Stimulated activated naive CD8-positive, alpha-beta T cell treated with anti-CD3 and anti-CD28 coated beads, Interleukin-15, Interleukin-2, amounts not matched to agents 100 ng/mL and 50 ng/mL, for 24 hours (primary cell): ENCODE data around the gene AFF3.

Experiments
- H3K27ac Mint-ChIP-seq: one replicate; pipeline ENCODE4 v1.8.0; 2021; ENCODE audit warnings: mild to moderate bottlenecking, mixed read lengths
- H3K27me3 Mint-ChIP-seq: one replicate; pipeline ENCODE4 v1.8.0; 2021; ENCODE audit warnings: mixed read lengths
- H3K36me3 Mint-ChIP-seq: one replicate; pipeline ENCODE4 v1.8.0; 2021; ENCODE audit warnings: low read depth, mixed read lengths
- H3K4me1 Mint-ChIP-seq: one replicate; pipeline ENCODE4 v1.8.0; 2021; ENCODE audit warnings: low read depth, mixed read lengths
- H3K4me3 Mint-ChIP-seq: one replicate; pipeline ENCODE4 v1.8.0; 2021; ENCODE audit warnings: mild to moderate bottlenecking, mixed read lengths
- H3K9me3 Mint-ChIP-seq: one replicate; pipeline ENCODE4 v1.8.0; 2021; ENCODE audit warnings: mixed read lengths

The AFF3 gene

DNA sequence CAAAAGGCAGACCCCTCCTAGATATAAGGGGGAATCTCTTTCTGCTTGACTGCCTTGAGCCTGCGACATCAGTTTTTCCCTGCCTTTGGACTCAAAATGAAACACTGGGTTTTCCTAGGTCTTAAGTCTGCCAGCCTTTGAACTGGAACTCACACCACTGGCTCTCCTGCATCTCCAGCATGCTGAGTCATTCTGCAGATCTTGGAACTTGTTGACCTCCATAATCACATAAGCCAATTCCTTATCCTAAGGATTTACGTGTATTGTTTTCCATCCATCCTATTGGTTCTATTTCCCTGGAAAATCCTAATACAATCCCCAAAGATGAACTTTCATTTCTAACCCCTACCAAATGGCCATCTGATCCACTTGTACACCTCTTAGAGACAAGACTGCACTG lies 88.0 kb downstream of the AFF3 start:
- Mint-ChIP-seq H3K9me3 (no peaks in the 10 kb centered on the region), H3K27ac (no peak overlapping the region), H3K4me1 (peaks cover 16% of the 10 kb centered on the region), H3K27me3 (no peaks in the 10 kb centered on the region), H3K36me3 (peaks cover 8% of the 10 kb centered on the region), H3K4me3 (no peak overlapping the region)

DNA sequence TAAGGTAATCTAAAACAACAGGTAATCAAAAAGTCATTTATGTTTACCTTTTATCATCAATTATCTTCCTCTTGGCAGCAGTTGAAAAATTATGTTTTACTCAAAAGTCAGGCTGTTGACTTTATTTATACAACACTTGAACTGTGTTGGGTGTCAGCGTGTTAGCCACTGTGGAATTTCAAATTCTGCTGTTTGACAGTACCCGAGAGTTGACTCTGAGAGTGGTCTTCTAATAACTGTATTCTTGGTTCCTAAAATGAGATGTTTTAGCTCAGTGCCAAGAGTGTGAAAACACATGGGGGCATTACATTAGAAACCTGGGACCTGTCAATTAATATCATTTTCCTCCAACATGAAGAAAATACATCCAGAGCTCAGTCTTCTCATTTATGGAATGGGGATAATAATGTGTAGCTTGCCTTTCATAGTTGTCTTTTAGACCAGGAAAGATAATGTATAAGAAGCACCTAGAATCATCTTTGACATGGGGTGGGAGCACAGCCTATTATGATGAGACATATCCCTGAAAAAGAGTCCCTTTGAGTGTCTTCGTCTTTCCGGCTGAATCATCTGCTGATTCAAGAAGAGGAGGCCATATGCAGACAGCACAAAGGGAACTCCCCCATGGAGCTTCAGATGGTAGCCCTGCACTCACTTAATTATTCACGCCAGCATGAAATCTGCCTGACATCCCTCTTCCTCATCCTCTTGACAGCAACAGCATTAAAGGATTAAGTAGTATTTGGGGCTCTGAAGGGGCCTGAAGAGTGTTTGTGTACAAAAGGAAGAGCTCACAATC lies 89.1 kb downstream of the AFF3 start:
- no peaks in the 10 kb centered on the region for H3K27me3 Mint-ChIP-seq
- peaks cover 8% of the 10 kb centered on the region for H3K36me3 Mint-ChIP-seq

DNA sequence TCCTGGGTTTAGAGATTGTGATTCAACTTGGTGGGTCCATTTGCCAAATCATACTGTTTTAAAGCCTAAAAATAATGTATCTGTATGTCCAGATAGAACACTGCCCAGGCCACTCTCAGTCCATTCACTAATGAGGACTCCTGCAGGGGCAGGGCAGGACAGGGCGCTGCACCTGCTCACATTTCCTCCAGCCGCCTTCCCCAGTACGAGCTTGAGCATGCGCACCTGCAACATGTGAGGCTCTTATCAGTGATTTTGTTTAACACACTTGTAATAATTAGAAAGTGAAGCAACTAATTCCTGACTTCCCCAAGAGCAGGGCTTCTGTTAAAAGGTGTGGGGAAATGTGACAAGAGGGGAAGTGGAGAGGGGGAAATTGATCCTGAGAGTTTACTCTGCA lies 89.7 kb downstream of the AFF3 start:
- H3K4me3 Mint-ChIP-seq = no peak overlapping the region
- H3K9me3 Mint-ChIP-seq = no peaks in the 10 kb centered on the region
- no peak overlapping the region for H3K27ac Mint-ChIP-seq
- H3K27me3 Mint-ChIP-seq = no peaks in the 10 kb centered on the region
- H3K4me1 Mint-ChIP-seq = peaks cover 12% of the 10 kb centered on the region
- H3K36me3 Mint-ChIP-seq = peaks cover 8% of the 10 kb centered on the region

More for the DNA sequence above, 89.1 kb downstream of the AFF3 start:
- Mint-ChIP-seq H3K4me3 (no peak overlapping the region), H3K4me1 (peaks cover 12% of the 10 kb centered on the region), H3K27ac (peak overlapping the region; percentile 45), H3K9me3 (no peaks in the 10 kb centered on the region)

DNA sequence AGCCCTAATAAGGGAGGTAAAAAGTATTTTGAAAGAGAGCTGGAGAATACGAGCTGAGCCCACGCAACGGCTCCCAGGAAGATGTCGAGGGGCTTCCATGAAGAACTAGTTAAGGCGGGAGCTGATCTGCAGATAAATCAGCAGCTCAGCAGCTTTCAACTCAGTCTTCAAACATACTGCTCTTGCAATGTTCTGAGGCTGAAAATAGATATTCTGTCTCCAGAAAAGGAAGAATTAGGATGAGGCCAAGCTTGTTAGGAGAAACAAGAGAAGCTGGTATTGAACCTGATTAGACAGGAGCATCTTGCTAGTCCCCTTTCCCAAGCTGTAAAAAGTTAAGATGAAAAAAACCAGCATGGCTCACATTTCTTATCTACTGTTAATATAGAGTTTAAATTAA lies 91.1 kb downstream of the AFF3 start:
- Mint-ChIP-seq H3K36me3 (peaks cover 4% of the 10 kb centered on the region), H3K9me3 (no peaks in the 10 kb centered on the region), H3K4me1 (peaks cover 11% of the 10 kb centered on the region), H3K27ac (no peak overlapping the region), H3K27me3 (no peaks in the 10 kb centered on the region), H3K4me3 (no peak overlapping the region)

DNA sequence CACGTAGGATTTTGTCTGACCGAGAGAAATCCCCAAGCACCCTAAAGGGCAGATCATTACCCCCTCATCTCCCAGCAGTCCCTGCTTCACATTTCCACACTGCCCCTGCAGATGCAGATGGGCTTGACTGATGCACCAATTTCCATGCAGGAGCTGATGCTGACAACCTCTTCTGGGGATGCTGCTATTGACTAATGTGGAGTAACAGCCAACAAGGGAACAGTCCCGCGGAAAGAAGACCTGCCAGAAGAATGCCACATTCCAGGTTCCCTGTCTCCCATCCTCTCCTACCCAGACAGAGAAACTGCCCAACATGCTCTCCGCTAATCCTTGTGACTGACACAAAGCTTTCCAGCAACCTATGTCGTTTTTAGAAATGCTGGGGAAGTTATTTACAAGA lies 91.7 kb downstream of the AFF3 start:
- H3K4me1 Mint-ChIP-seq = peaks cover 9% of the 10 kb centered on the region
- no peak overlapping the region for H3K27ac Mint-ChIP-seq
- no peaks in the 10 kb centered on the region for H3K36me3 Mint-ChIP-seq

DNA sequence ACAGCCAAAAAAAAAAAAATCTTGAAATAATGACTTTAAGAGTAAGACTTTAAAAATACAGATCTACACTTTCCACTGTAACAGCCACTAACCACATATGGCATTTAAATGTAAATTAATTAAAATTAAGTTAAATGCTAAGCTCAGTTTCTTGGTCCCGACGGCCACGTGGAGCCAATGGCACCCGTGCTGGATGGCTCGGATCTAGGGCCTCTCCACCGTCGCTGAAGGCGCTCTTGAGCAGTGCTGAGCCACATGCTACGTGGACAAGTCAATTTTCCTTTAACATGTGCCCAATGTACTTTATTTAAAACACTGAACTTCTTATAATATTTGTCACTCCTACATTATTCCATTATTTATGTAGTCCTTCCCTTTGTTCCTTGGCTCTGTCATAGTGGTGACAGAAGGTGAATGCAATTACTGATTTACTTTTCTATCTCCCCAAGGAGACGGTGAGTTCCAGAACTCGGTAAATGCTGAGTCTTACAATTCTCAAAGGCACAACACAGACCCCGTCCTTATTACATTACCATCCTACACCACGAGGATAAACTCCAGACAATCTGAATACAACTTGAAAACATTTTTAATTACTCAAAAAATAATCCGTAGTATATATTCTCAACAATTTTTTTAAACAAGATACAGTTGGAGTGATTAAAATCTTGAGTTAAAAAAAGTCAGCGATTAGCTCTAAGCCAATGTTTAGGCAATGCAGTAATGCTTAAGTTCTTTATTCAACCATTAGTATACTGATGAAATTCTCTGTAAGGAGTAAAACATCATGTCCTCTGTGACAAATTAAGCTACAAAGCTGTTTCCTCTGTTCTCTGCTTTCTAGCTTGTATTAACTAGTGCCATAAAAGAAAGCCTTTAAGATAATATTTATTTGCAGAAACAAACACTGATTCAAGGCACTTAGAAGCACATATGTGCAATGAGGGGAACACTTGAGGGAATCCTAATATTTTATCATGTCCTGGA lies 95.1 kb downstream of the AFF3 start:
- Mint-ChIP-seq H3K27ac (no peak overlapping the region), H3K27me3 (no peaks in the 10 kb centered on the region), H3K4me1 (no peaks in the 10 kb centered on the region), H3K9me3 (no peaks in the 10 kb centered on the region), H3K4me3 (no peak overlapping the region), H3K36me3 (no peaks in the 10 kb centered on the region)

More for the DNA sequence above, 91.7 kb downstream of the AFF3 start:
- no peaks in the 10 kb centered on the region for H3K9me3 Mint-ChIP-seq
- H3K4me3 Mint-ChIP-seq = no peak overlapping the region
- H3K27me3 Mint-ChIP-seq = no peaks in the 10 kb centered on the region

DNA sequence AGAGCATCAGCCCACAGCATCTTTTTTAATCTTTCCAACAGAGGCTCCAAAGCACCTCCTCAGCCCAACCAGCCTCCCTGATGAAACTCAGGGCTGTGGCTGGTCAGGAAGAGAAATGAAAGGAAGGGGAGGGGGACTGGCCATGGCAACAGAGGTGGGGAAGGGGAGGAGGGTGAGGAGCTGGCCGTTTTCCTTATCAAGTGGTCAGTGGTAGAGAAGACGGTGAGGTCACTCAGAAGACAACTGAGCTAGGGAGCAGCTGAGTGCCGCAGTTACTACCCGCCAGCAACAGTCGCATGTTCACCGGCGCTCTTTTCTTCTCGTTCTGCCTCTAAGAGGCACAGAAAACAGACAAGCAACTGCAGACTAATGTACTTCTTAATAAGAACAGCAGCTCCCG lies 97.4 kb downstream of the AFF3 start:
- Mint-ChIP-seq H3K27ac (no peak overlapping the region), H3K36me3 (no peaks in the 10 kb centered on the region), H3K9me3 (no peaks in the 10 kb centered on the region)

DNA sequence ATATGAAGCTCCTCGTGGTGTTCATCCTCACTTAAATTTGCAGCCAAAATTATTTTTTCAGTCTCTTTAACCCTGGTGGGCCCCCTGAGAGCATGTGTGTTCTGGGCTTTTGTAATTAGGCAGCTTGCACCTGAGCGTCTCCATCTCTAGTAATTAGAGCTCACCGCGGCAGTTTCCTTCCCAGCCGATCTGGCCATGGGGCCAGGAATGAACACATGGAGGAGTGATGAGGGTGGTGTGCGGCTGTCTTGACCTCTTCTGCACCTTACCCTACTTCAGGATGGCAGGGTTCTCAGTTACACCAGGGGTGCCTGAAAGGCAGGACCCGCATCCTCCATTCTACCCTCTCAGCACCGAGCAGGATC lies 98.5 kb downstream of the AFF3 start:
- Mint-ChIP-seq H3K36me3 (no peaks in the 10 kb centered on the region), H3K27ac (no peak overlapping the region), H3K9me3 (no peaks in the 10 kb centered on the region), H3K27me3 (no peaks in the 10 kb centered on the region), H3K4me3 (no peak overlapping the region), H3K4me1 (no peaks in the 10 kb centered on the region)

More for the DNA sequence above, 97.4 kb downstream of the AFF3 start:
- Mint-ChIP-seq H3K27me3 (no peaks in the 10 kb centered on the region), H3K4me3 (no peak overlapping the region), H3K4me1 (no peaks in the 10 kb centered on the region)

DNA sequence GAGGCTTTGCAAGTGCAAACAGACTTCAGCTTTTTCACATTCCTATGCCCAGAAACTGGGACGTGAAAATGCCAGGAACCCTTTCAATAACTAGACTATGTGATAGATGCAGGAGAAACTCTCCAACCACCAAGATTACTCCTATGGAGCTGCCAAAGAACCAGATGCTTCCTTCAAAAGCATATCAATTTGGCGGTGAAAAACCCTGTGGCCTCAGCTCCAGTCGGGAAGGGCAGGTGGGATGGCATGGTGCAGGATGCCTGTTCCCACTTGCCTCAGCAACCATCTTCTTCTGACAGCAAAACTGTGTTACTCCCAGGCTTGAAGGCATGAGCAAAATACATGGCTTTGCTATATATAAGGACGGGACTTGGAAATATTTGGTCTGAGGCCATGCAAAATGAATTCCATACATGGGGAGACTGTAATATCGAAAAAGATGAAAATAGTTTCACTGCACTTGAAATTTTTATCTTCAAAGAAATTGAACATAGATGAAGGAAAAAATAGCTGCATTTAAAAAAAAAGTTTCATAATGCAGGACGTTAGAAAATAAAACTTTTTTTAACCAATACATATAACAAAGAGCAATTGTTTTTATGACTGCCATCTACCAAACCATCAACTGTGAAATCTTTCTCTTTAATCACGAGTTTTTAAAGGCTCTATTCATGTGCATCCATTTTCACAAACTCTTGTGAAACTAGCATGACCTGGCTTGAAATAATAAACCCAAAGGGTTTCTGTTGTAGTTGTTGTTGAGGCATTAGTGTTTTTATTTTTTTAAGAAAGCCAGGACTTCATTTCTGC lies 99.1 kb downstream of the AFF3 start:
- Mint-ChIP-seq H3K27me3 (no peaks in the 10 kb centered on the region), H3K9me3 (no peaks in the 10 kb centered on the region), H3K27ac (no peak overlapping the region), H3K36me3 (no peaks in the 10 kb centered on the region), H3K4me1 (no peaks in the 10 kb centered on the region), H3K4me3 (no peak overlapping the region)

DNA sequence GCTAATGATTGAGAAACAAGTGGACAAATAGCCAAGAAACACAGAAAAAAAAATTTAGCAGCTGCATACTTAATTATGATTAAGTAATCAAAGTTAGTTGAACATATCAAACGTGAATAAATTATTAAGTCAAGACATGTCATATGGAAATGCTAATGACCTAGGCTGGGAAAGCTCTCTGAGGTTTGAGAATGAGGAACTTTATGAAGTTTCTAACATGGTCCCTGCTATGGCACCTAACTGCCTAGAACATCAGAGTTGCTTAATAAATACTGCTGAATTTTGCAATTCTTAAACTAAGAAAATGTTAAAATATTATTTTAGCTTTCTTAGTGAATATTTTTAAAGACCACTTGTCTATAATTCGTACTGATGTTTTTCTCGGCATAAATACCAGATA lies 99.8 kb downstream of the AFF3 start:
- Mint-ChIP-seq H3K27me3 (no peaks in the 10 kb centered on the region), H3K4me1 (no peaks in the 10 kb centered on the region), H3K4me3 (no peak overlapping the region), H3K36me3 (no peaks in the 10 kb centered on the region), H3K27ac (no peak overlapping the region), H3K9me3 (no peaks in the 10 kb centered on the region)

DNA sequence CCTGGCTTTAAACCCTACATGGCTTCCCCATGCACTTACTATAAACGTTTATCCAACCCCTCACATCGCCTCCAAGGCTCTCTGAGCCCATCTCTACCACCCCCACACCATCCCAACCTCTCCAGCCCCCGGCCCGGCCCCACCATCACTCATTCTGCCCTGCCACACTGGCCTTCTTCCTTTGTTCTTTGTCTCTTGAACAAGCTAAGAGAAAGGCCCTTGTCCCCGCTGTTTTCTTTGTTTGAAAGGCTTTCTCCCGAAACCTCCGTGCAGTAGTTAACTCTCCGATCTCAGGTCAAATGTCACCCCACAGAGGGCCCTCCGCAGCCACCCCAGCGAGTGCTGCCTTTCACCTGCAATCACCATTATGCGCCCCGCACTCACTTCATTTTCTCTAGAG lies 100.4 kb downstream of the AFF3 start:
- H3K9me3 Mint-ChIP-seq = no peaks in the 10 kb centered on the region
- H3K27me3 Mint-ChIP-seq = no peaks in the 10 kb centered on the region
- H3K36me3 Mint-ChIP-seq = no peaks in the 10 kb centered on the region
- peak overlapping the region; percentile 45 for H3K27ac Mint-ChIP-seq
- no peaks in the 10 kb centered on the region for H3K4me1 Mint-ChIP-seq
- H3K4me3 Mint-ChIP-seq = no peak overlapping the region

DNA sequence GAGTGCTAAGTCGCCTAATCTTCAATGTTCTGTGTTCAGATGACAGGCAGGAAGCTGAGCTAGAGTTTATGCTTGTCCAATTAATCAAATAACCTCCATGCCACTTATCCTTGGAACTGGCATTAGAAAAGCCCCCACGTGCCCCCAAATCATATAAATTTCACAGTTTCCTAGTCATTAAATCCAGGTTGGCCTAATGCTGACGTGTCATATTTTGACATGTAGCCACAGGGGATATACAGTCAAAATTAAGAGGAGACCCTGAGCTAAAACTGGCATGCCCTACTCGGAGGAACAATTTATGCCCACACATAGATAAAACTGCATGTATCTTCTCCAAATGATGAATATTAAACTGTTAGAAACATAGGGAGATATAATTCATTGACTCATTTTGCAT lies 101.0 kb downstream of the AFF3 start:
- Mint-ChIP-seq H3K9me3 (no peaks in the 10 kb centered on the region), H3K4me1 (no peaks in the 10 kb centered on the region), H3K27ac (no peak overlapping the region), H3K27me3 (no peaks in the 10 kb centered on the region), H3K4me3 (no peak overlapping the region), H3K36me3 (no peaks in the 10 kb centered on the region)

DNA sequence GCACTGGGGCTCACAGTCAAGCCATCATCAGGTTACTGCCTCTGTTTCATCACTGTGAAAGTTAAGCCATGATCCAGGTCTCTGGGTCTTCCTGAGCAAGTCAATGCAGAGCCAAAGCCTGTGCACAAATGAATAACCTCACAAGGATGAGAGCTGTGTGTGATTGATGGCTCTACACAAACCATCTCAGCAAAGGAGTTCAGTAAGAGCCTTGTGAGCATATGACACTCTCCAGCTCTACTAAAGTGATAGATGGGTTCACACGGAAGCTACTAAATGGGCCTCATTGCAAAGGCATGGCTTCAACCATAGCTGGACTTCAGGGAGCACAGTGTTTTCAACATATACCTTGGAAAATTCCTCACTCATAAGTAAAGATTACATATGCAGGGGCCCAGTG lies 101.5 kb downstream of the AFF3 start:
- Mint-ChIP-seq H3K36me3 (no peaks in the 10 kb centered on the region), H3K27me3 (no peaks in the 10 kb centered on the region), H3K4me1 (no peaks in the 10 kb centered on the region), H3K9me3 (no peaks in the 10 kb centered on the region), H3K27ac (no peak overlapping the region), H3K4me3 (no peak overlapping the region)

DNA sequence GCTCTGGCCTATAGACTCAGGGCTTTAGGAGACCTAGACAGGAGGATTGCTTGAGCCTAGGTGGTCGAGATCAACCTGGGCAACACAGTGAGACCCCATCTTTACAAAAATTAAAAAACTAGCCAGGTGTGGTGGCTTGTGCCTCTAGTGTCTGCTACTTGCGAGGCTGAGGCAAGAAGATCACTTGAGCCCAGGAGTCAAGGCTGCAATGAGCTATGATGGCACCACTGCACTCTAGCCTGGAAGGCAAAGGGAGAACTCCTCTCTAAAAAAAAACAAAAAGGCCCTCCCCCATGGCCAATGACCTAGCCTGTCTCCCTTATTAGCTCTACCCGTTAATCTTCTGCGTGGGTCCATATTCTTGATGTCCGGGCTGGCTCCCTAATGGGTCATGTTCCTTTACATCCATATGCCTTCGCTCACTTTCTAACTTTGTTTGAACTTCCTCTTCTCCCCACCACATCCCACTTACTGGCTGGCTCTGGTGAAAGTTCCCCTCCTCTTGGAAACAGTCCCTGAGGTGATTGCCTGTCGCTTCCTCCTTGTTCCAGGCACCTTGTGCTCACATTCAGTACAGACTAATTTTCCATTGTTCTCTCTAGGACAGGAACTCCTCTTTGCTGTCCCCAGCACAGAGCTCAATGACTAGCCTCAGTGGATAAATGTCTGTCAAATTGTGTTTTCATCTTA lies 103.0 kb downstream of the AFF3 start:
- Mint-ChIP-seq H3K36me3 (no peaks in the 10 kb centered on the region), H3K27me3 (no peaks in the 10 kb centered on the region), H3K4me1 (no peaks in the 10 kb centered on the region), H3K4me3 (no peak overlapping the region), H3K27ac (no peak overlapping the region), H3K9me3 (no peaks in the 10 kb centered on the region)
